Loucy (cell line): ENCODE results near the gene SOX14.

Source experiments
- H2AFZ ChIP-seq: fragments of 200-600 bp; sonication (generic); 2 replicates; pipeline ENCODE4 v1.6.0; 2016; ENCODE audit warnings: antibody characterized with exemption, mild to moderate bottlenecking, low read length, moderate library complexity
- H3F3A ChIP-seq: fragments of 200-600 bp; 2 replicates; pipeline ENCODE4 v1.6.0; 2016; ENCODE audit warnings: antibody characterized with exemption, low read depth, mild to moderate bottlenecking
- H3K27me3 ChIP-seq: fragments of 200-600 bp; sonication (generic); 2 replicates; pipeline ENCODE4 v1.6.1; 2014; ENCODE audit warnings: low read length, mild to moderate bottlenecking; ENCODE audit not compliant: insufficient read depth, poor library complexity, severe bottlenecking
- H3K36me3 ChIP-seq: fragments of 200-600 bp; sonication (generic); 2 replicates; pipeline ENCODE4 v1.6.1; 2016; ENCODE audit warnings: low read length; ENCODE audit not compliant: insufficient read depth
- H3K4me1 ChIP-seq: fragments of 200-600 bp; sonication (generic); 2 replicates; pipeline ENCODE4 v1.5.1; 2014; ENCODE audit warnings: low read length, mild to moderate bottlenecking; ENCODE audit not compliant: insufficient read depth, poor library complexity, severe bottlenecking
- H3K4me2 ChIP-seq: fragments of 200-600 bp; sonication (generic); 2 replicates; pipeline ENCODE4 v1.6.0; 2014; ENCODE audit warnings: antibody characterized with exemption, low read length, low read depth, mild to moderate bottlenecking; ENCODE audit not compliant: poor library complexity, severe bottlenecking
- H3K4me3 ChIP-seq: fragments of 200-600 bp; sonication (generic); 2 replicates; pipeline ENCODE4 v1.5.1; 2014; ENCODE audit warnings: low read length, mild to moderate bottlenecking, mixed read lengths; ENCODE audit not compliant: poor library complexity, severe bottlenecking
- H3K79me2 ChIP-seq: fragments of 200-600 bp; sonication (generic); 2 replicates; pipeline ENCODE4 v1.6.1; 2014; ENCODE audit warnings: low read length; ENCODE audit not compliant: insufficient read depth
- H3K9ac ChIP-seq: fragments of 200-600 bp; sonication (generic); 2 replicates; pipeline ENCODE4 v1.6.0; 2014; ENCODE audit warnings: mild to moderate bottlenecking, low read depth, low read length, moderate library complexity; ENCODE audit not compliant: poor library complexity, severe bottlenecking
- H3K9me2 ChIP-seq: fragments of 200-600 bp; sonication (generic); replicated peaks from 2 replicates; pipeline ENCODE4 v1.6.1; 2016; ENCODE audit warnings: low read depth, low read length, mixed read lengths
- H3K9me3 ChIP-seq: fragments of 200-600 bp; sonication (generic); 2 replicates; pipeline ENCODE4 v1.6.1; 2014; ENCODE audit warnings: mild to moderate bottlenecking, antibody characterized with exemption, low read length, low read depth; ENCODE audit not compliant: insufficient read depth
- H4K20me1 ChIP-seq: fragments of 200-600 bp; sonication (generic); 2 replicates; pipeline ENCODE4 v1.6.0; 2014; ENCODE audit warnings: antibody characterized with exemption, low read length, mild to moderate bottlenecking; ENCODE audit not compliant: insufficient read depth, poor library complexity, severe bottlenecking
- CTCF ChIP-seq: fragments of 200-600 bp; sonication (generic); conservative IDR thresholded peaks from 2 replicates; pipeline ENCODE4 v1.5.1; 2014; ENCODE audit warnings: mild to moderate bottlenecking, antibody characterized with exemption, low read length
- EZH2phosphoT487 ChIP-seq: fragments of 200-600 bp; IDR thresholded peaks from 2 replicates; pipeline ENCODE4 v1.6.1; 2018; ENCODE audit warnings: antibody characterized with exemption, mild to moderate bottlenecking, moderate library complexity, borderline replicate concordance

Gene SOX14

GRCh38 chr3:137761099-137761562 lies 3.0 kb upstream of the SOX14 start:
- H3K27me3 ChIP-seq, result no peaks in the 10 kb centered on the region
- H3K4me3 ChIP-seq, result no peak overlapping the region
- no peak overlapping the region for H3K4me2 ChIP-seq
- TF ChIP-seq CTCF (no peak), EZH2phosphoT487 (no peak)
- H3K36me3 ChIP-seq, result no peaks in the 10 kb centered on the region
- H3K9ac ChIP-seq, result no peak overlapping the region
- H3K9me2 ChIP-seq, result no peaks in the 10 kb centered on the region
- H3K4me1 ChIP-seq, result no peaks in the 10 kb centered on the region
- no peaks in the 10 kb centered on the region for H4K20me1 ChIP-seq
- H3K9me3 ChIP-seq, result no peaks in the 10 kb centered on the region
- H3F3A ChIP-seq, result no peaks in the 10 kb centered on the region
- H3K79me2 ChIP-seq, result no peaks in the 10 kb centered on the region
- H2AFZ ChIP-seq, result no peak overlapping the region

- Histone ChIP-seq H3K79me2 (no peaks in the 10 kb centered on the region), H3K4me1 (no peaks in the 10 kb centered on the region), H3K9me3 (no peaks in the 10 kb centered on the region), H3K27me3 (no peaks in the 10 kb centered on the region), H3K4me2 (no peak overlapping the region), H3K9ac (no peak overlapping the region), H2AFZ (no peak overlapping the region), H3K36me3 (no peaks in the 10 kb centered on the region), H3F3A (no peaks in the 10 kb centered on the region), H3K9me2 (no peaks in the 10 kb centered on the region), H3K4me3 (no peak overlapping the region), H4K20me1 (no peaks in the 10 kb centered on the region)
- TF ChIP-seq EZH2phosphoT487, result no peak
- TF ChIP-seq CTCF, result no peak
These were observed 2.3 kb upstream of the SOX14 start for GRCh38 chr3:137761563-137762503.

- Histone ChIP-seq H3F3A (no peaks in the 10 kb centered on the region), H2AFZ (no peak overlapping the region), H4K20me1 (no peaks in the 10 kb centered on the region), H3K9me2 (no peaks in the 10 kb centered on the region), H3K79me2 (no peaks in the 10 kb centered on the region), H3K36me3 (no peaks in the 10 kb centered on the region), H3K4me2 (no peak overlapping the region), H3K4me3 (no peak overlapping the region), H3K9ac (no peak overlapping the region), H3K9me3 (no peaks in the 10 kb centered on the region), H3K4me1 (no peaks in the 10 kb centered on the region), H3K27me3 (no peaks in the 10 kb centered on the region)
- TF ChIP-seq CTCF, result no peak
- TF ChIP-seq EZH2phosphoT487, result no peak
These were observed 1.2 kb upstream of the SOX14 start for GRCh38 chr3:137762674-137763593.
